Heart left ventricle (tissue), 16 donors: ENCODE measurements around the gene COPZ1. TPM values are rescaled to one million over a fixed set of nuclear protein-coding genes. Genes with fewer than 3 reads are reported as not detected.
"Not testable (repeated sequence)": the region's sequence is repeated elsewhere in the genome, so short reads cannot be mapped to it uniquely, and the experiment has no call there.

ENCODE experiments used
- ATAC-seq, 4 donors: fragments of 200-7000 bp; cut with Tn5 transposase; one replicate each; pipeline ENCODE4 v1.9.1; 2020 to 2022; ENCODE audit warnings: moderate library complexity in 4 of 4, mild to moderate bottlenecking in 3 of 4, moderate number of reproducible peaks in 1 of 4
- DNase-seq, 5 donors: peaks; one replicate each; pipeline ENCODE4 v3.0.0-alpha.2; 2020
- H3K27ac ChIP-seq, 12 donors: fragments of 200-600 bp; sonication (generic) in 4 of 12; one replicate each; pipeline versions ENCODE4 v1.5.0 to v1.8.0; 2016 to 2022; ENCODE audit warnings: mild to moderate bottlenecking in 2 of 12
- H3K27me3 ChIP-seq, 9 donors: fragments of 200-600 bp; sonication (generic) in 2 of 9; one replicate each; pipeline versions ENCODE4 v1.5.1 to v1.8.0; 2016 to 2022; ENCODE audit warnings: mild to moderate bottlenecking in 3 of 9
- H3K36me3 ChIP-seq, 9 donors: fragments of 200-600 bp; sonication (generic) in 2 of 9; one replicate each; pipeline versions ENCODE4 v1.5.0 to v1.8.0; 2018 to 2022; ENCODE audit warnings: mild to moderate bottlenecking in 2 of 9
- H3K4me1 ChIP-seq, 12 donors: fragments of 200-600 bp; sonication (generic) in 4 of 12; one replicate each; pipeline versions ENCODE4 v1.5.0 to v1.8.0; 2016 to 2022; ENCODE audit warnings: mild to moderate bottlenecking in 3 of 12
- H3K4me3 ChIP-seq, 12 donors: fragments of 200-600 bp; sonication (generic) in 4 of 12; one replicate each; pipeline versions ENCODE4 v1.5.0 to v1.8.0; 2017 to 2022; ENCODE audit warnings: mild to moderate bottlenecking in 9 of 12, moderate library complexity in 4 of 12
- H3K9me3 ChIP-seq, 12 donors: fragments of 200-600 bp; sonication (generic) in 4 of 12; one replicate each; pipeline versions ENCODE4 v1.5.0 to v1.8.0; 2016 to 2022; ENCODE audit warnings: mild to moderate bottlenecking in 1 of 12
- POLR2A ChIP-seq, 2 donors: fragments of 450-650 bp; IDR thresholded peaks; one replicate each; pipeline ENCODE4 v1.6.1; 2017; ENCODE audit warnings: antibody characterized with exemption in 2 of 2, mild to moderate bottlenecking in 2 of 2, moderate library complexity in 2 of 2
- WGBS, 4 donors: extraction: QIAGEN DNeasy Blood & Tissue Kit in 2 of 4; methylation state at CpG; one replicate each; pipeline versions ENCODE4 v1.1.5 to v1.1.7; 2013 to 2018; 5-methylcytosine and 5-hydroxymethylcytosine counted together
- intact Hi-C, 10 donors: fragments of 100-400 bp; cut with DNase I; formaldehyde crosslinking; loops; one replicate each; pipeline versions ENCODE4 v1.11.1 to v1.14.2; 2022
- polyA plus RNA-seq, 2 donors: library from polyadenylated mRNA; stranded (reverse); fragments of 200-250 nt; gene quantifications; one replicate each; pipeline ENCODE4 v1.2.3, GENCODE V29; 2013
- total RNA-seq, 9 donors: library from RNA; depleted of rRNA in 2 of 9; stranded (reverse); fragments of >200 nt in 2 of 9; fragmentation: NEBNext Ultra II Directional in 3 of 9; extraction: Animal tissue kit (Norgen Biotek cat#: 25700) in 3 of 9; gene quantifications; one replicate each; pipeline versions ENCODE4 v1.1.0 to v1.2.4, GENCODE V29; 2016 to 2023
- TF ChIP-seq, protein P1 (sequence below), 12 donors: fragments of 200-600 bp; sonication (generic) in 4 of 12; IDR thresholded peaks; one replicate each; pipeline versions ENCODE4 v1.5.0 to v1.8.0; 2018 to 2022; ENCODE audit warnings: antibody characterized with exemption in 12 of 12, mild to moderate bottlenecking in 5 of 12
- donor health status: ischemic (EF 13 %, LVEDD 7.1; RV severe dilation, severe dysfunction).
- donor health status: healthy with polysubstance abuse.
- donor health status: DM: no; HTN: yes; CAD: no.
- donor health status: DM: no; HTN: no; CAD: no.
- donor health status: ischemic (EF 25% LVEDD 6.9; RV normal size, moderate dysfunction).
- donor health status: ischemic (EF 25% LVEDD 5.7; RV mildly dilated, moderate dysfunction).
- donor health status: healthy.
- donor health status: DM: yes; HTN: yes; CAD: no.
- donor health status: ischemic (EF 35%, LVEDD 5.7; RV mildly dilated, moderate dysfunction).
- donor health status: nonischemic (EF 11% LVEDD 7.7; RV severe dilation, severe dysfunction).
- donor health status: DM: yes; HTN: yes; CAD: no.
- donor health status: PGD.
- donor health status: ischemic (EF 29% LVEDD 5.4; RV normal size, mild dysfunction).
- donor health status: nonischemic (EF 23%, LVEDD 6.1; RV moderate dilation, normal function).

The COPZ1 gene
- total and polyA plus RNA-seq, 11 donors, result 77.3 to 146 (median 125) TPM

DNA sequence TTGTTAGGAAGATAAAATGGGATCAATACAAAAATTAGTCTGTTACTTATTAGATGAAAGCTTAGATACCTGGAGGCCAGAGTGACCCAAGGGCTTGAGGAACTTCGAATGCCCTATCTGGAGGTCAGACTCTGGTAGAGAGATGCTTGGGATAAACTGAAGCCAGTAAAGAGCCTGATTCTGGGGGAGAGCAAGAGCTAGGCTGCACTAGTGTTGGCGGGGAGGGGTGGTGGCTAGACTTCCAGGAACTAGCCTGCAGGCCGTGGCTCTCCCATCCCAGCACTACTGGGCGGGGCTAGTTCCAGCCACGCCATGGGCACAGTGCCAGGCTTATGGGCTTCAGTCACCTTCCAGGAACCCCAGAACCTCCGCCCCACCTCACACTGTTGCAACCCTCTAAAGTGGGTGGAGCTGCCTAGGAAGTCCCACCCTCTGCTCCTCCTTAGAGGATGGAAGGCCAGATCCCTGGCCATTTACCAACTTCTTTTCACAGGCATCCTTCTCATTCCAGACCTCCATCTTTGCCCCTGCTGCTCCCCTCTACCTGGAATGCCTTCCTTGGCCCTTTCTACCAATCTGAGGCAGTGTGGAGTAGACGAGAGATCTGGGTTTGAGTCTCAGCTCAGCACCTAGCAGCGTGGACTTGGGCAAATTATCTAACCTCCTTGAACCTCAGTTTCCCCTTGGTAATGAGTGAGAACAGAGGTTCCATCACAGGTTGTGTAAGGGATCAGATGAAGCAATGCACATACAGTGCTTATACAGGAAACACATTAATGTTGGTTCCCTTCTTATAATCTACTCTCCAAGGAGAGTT is 17.8 kb upstream of the COPZ1 start:
- Histone ChIP-seq H3K9me3 (no peaks in the 10 kb centered on the region), H3K27me3 (peaks cover 0 to 4% (median 0%) of the 10 kb centered on the region in 9 donors), H3K4me3 (no peak overlapping the region), H3K4me1 (peaks cover 0 to 31% (median 2%) of the 10 kb centered on the region in 12 donors), H3K27ac (peak overlapping the region in 1 of 12 donors; percentile 21), H3K36me3 (no peaks in the 10 kb centered on the region)
- ATAC-seq, result peak; percentile 54 to 93 (median 86)
- peak; percentile 62 to 88 (median 75) for DNase-seq
- intact Hi-C loops, result no loop called here
- no peak for TF ChIP-seq POLR2A (IDR thresholded peaks at IDR 0.05)
- TF ChIP-seq, protein P1, sequence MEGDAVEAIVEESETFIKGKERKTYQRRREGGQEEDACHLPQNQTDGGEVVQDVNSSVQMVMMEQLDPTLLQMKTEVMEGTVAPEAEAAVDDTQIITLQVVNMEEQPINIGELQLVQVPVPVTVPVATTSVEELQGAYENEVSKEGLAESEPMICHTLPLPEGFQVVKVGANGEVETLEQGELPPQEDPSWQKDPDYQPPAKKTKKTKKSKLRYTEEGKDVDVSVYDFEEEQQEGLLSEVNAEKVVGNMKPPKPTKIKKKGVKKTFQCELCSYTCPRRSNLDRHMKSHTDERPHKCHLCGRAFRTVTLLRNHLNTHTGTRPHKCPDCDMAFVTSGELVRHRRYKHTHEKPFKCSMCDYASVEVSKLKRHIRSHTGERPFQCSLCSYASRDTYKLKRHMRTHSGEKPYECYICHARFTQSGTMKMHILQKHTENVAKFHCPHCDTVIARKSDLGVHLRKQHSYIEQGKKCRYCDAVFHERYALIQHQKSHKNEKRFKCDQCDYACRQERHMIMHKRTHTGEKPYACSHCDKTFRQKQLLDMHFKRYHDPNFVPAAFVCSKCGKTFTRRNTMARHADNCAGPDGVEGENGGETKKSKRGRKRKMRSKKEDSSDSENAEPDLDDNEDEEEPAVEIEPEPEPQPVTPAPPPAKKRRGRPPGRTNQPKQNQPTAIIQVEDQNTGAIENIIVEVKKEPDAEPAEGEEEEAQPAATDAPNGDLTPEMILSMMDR (IDR thresholded peaks at IDR 0.05), result no peak
- WGBS, 4 donors, result 57 to 71% (median 63%) methylated on average over 7 to 8 of the region's 8 CpGs

DNA sequence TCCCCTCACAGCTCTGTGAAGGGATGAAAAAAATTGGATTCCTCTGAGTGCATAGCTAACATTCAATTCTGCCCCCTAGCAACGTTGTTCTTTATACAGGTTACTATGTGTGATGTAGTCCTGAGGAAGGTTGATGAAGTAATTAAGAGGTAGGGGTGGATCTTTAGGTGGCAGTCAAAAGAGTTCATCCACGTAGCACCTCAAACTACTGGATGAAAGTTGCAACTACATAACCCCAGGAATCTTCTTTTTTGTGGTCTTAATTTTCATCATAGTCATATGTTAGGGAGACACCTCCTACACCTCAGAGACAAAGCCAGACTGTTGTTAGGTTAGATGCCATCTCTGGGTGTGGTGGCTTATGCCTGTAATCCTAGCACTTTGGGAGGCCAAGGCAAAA is 13.9 kb upstream of the COPZ1 start:
- H3K9me3 ChIP-seq, result no peaks in the 10 kb centered on the region
- H3K4me1 ChIP-seq, result peaks cover 0 to 13% (median 0%) of the 10 kb centered on the region in 12 donors
- no peak overlapping the region for H3K4me3 ChIP-seq
- H3K36me3 ChIP-seq, result no peaks in the 10 kb centered on the region
- DNase-seq (no peak), ATAC-seq (no peak)
- TF ChIP-seq, protein P1 (IDR thresholded peaks at IDR 0.05), result no peak
- TF ChIP-seq POLR2A (IDR thresholded peaks at IDR 0.05), result no peak
- H3K27me3 ChIP-seq, result no peaks in the 10 kb centered on the region
- intact Hi-C loops, result no loop called here
- no peak overlapping the region for H3K27ac ChIP-seq
- 62 to 69% (median 65%) methylated on average over 2 of the region's 2 CpGs for WGBS, 4 donors

GRCh38 chr12:54312309-54312708 is 12.6 kb upstream of the COPZ1 start:
- H3K4me3 ChIP-seq, intact Hi-C loops, H3K4me1 ChIP-seq, H3K27ac ChIP-seq, ATAC-seq, DNase-seq, H3K9me3 ChIP-seq, H3K36me3 ChIP-seq, H3K27me3 ChIP-seq: not testable (repeated sequence)
- WGBS, 4 donors, result 86 to 94% (median 92%) methylated on average over 7 of the region's 7 CpGs

DNA sequence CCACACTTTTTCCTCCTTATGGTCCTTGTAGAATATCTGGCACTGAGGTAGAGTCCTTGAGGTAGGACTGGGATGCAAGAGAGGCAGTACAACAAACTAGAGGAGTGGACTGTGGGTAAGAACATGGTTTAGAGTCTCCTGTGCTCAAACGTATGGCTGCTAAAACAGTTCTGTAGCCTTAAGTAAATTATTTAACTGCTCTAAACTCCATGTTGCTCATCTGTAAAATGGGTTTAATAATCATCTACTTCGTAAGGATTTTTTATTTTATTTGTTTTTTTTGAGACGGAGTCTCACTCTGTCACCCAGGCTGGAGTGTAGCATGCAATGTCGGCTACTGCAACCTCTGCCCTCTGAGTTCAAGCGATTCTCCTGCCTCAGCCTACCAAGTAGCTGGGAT is 3.6 kb upstream of the COPZ1 start:
- ATAC-seq (no peak), DNase-seq (no peak)
- no peak for TF ChIP-seq POLR2A (IDR thresholded peaks at IDR 0.05)
- TF ChIP-seq, protein P1 (IDR thresholded peaks at IDR 0.05), result no peak
- H3K27ac ChIP-seq, result no peak overlapping the region
- no peak overlapping the region for H3K4me3 ChIP-seq
- peaks cover 0 to 14% (median 8%) of the 10 kb centered on the region in 12 donors for H3K4me1 ChIP-seq
- no peaks in the 10 kb centered on the region for H3K36me3 ChIP-seq
- no peaks in the 10 kb centered on the region for H3K27me3 ChIP-seq
- 89 to 92% (median 90%) methylated on average over 5 of the region's 5 CpGs for WGBS, 4 donors
- H3K9me3 ChIP-seq, result no peaks in the 10 kb centered on the region
- intact Hi-C loops, result loop anchor here in 3 of 10 donors (5.0 to 10.0 kb wide), 2 partner anchors 67 to 99 kb away; no protein-coding TSS in a partner anchor

DNA sequence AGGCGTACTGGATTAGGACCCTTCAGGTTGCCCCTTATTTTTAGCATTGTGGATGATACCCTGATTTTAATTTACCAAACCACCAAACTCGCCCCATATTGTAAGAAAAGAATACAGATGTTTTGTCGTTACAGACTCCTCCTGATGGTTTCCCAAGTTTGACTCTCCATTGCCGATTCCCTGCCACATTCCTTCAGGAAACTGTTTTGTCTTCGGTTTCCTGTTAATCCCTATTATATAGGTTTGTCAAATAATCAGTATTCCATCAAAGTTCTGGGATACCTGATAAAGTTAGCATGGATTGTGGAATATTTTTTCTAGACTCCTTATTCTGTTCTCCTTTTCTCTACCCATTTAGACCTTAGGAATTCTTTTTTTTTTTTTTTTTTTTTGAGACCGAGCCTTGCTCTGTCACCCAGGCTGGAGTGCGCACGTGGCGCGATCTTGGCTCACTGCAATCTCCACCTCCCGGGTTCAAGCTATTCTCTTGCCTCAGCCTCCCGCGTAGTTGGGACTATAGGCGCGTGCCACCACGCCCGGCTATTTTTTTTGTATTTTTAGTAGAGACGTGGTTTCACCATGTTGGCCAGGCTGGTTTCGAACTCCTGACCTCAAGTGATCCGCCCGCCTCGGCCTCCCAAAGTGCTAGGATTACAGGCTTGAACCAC is 645 bp downstream of the COPZ1 start:
- Histone ChIP-seq H3K4me1 (peaks cover 0 to 55% (median 35%) of the 10 kb centered on the region in 12 donors), H3K36me3 (peaks cover 0 to 17% (median 6%) of the 10 kb centered on the region in 9 donors), H3K4me3 (peak overlapping the region; percentile 51 to 85 (median 75)), H3K27ac (peak overlapping the region in 11 of 12 donors; percentile 69 to 88 (median 83))
- H3K27me3 ChIP-seq, ATAC-seq, DNase-seq, H3K9me3 ChIP-seq: not testable (repeated sequence)
- intact Hi-C loops, result loop anchor here in 6 of 10 donors (1.0 to 10.0 kb wide), 9 partner anchors 33 to 78 kb away; partner anchors contain the start of genes CBX5 (in 2 of the 6) and HNRNPA1 (in 2 of the 6)
- WGBS, 4 donors, result 44 to 57% (median 48%) methylated on average over 22 of the region's 22 CpGs
